AG04449 (cell line): ENCODE results near the gene AP5Z1.

Experiments used
- CTCF ChIA-PET: fragments of 350-600 bp; formaldehyde crosslinking; extraction: SDS; loops from one replicate; lab custom pipeline; 2021; ENCODE audit warnings: antibody characterized with exemption; lab: Yijun Ruan, JAX
- POLR2A ChIA-PET: fragments of 400-600, 350-600 bp; formaldehyde crosslinking; extraction: SDS; loops from one replicate; lab custom pipeline; 2020; ENCODE audit warnings: antibody characterized with exemption, inconsistent platforms; lab: Yijun Ruan, JAX
- DNase-seq: peaks from one replicate; pipeline ENCODE4 v3.0.0-alpha.2; 2010; ENCODE audit warnings: low read depth, low spot score
- H3K4me3 ChIP-seq: 2 replicates; pipeline ENCODE4 v1.5.1; 2011; ENCODE audit warnings: low read depth, mild to moderate bottlenecking, control low read depth, low read length
- TF ChIP-seq, protein P1 (sequence below): IDR thresholded peaks from one replicate; pipeline ENCODE4 v1.5.1; 2011; ENCODE audit warnings: mild to moderate bottlenecking, moderate library complexity, low read length, control low read depth, inconsistent platforms; ENCODE audit not compliant: insufficient read depth; ENCODE audit errors: missing control alignments

The AP5Z1 gene

DNA sequence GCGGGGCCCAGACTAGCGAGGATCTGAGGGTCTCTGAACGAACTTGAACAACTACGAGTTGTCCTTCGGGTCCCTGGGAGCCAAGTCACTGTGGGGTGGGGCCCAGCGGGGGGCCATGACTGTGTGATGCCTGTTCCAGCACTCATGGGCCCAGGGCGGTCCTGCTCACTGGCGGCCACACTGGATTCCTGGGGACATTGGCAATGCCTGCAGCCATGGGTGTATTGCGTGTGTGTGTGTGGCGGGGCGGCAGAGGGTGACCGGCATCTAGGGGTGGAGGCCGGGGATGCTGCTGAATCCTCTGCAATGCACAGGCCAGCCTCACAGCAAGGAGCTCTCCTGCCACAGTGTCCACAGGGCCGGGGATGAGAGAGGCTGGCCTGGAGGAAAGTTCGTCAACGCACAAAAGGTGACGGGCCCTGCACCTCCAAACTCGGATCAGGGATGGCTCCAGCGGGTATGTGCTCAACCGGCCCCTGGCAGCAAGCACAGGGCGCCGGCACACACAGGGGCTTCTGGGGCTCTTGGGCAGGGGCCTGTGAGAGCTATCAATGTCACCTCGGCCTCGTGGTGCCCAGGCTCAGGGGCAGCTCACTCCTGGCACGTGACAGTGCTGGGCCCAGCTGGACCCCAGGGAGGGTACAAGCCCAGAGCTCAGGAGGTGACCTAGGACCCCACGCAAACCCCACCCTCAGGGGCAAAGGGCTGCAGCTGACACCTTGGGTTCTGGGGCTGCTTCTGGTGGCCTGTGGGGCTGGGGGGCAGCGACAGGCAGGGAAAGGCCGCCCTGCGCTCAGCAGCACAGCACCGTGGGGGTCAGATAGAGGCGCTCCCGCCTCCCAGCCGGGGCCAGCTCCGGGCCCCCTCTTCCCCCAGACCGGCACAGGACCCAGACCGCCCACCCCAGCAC, 58.5 kb downstream of the AP5Z1 start:
- ChIA-PET CTCF (no interaction called here), POLR2A (no interaction called here)
- DNase-seq = no peak
- TF ChIP-seq, protein P1, sequence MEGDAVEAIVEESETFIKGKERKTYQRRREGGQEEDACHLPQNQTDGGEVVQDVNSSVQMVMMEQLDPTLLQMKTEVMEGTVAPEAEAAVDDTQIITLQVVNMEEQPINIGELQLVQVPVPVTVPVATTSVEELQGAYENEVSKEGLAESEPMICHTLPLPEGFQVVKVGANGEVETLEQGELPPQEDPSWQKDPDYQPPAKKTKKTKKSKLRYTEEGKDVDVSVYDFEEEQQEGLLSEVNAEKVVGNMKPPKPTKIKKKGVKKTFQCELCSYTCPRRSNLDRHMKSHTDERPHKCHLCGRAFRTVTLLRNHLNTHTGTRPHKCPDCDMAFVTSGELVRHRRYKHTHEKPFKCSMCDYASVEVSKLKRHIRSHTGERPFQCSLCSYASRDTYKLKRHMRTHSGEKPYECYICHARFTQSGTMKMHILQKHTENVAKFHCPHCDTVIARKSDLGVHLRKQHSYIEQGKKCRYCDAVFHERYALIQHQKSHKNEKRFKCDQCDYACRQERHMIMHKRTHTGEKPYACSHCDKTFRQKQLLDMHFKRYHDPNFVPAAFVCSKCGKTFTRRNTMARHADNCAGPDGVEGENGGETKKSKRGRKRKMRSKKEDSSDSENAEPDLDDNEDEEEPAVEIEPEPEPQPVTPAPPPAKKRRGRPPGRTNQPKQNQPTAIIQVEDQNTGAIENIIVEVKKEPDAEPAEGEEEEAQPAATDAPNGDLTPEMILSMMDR = no peak
- no peak overlapping the region for H3K4me3 ChIP-seq

DNA sequence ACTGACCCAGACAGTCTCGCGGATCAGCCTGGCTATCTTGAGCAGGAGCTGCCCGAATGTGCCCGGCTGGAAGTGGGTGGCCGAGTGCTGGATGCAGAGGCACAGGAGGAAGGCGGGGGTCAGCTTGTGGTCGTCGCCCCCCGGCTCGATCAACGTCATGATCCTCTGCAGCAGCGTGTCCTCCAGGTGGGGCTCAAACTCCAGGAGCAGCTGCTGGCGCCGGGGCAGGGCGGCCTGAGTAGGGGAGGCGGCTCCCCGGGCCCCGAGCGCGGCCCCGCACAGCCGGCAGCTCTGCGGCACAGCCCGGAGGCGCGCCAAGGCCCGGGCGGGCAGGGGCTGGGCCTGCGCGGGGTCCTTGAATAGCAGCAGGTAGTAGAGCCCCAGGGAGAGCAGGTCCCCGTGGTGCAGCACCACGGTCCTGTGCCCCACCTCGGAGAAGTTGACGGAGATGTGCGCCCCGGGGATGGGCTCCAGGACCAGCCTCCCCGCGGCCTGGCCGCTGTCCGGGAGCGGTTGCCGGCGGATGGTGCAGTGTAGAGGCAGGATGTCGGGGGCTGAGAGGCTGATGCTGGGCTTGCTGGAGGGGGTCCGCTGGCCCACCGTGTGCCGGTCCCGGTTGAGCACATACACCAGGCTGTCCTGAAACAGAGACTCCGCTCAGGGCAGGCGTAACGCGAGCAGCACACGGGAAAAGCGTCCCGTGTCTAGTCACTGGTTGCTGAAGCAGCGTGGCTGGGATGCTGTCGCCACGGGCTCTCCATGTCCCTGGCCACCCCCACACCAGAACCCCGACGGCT, 59.4 kb downstream of the AP5Z1 start:
- CTCF ChIA-PET = no interaction called here
- DNase-seq = no peak
- POLR2A ChIA-PET = no interaction called here
- H3K4me3 ChIP-seq = no peak overlapping the region
- TF ChIP-seq, protein P1 = no peak

DNA sequence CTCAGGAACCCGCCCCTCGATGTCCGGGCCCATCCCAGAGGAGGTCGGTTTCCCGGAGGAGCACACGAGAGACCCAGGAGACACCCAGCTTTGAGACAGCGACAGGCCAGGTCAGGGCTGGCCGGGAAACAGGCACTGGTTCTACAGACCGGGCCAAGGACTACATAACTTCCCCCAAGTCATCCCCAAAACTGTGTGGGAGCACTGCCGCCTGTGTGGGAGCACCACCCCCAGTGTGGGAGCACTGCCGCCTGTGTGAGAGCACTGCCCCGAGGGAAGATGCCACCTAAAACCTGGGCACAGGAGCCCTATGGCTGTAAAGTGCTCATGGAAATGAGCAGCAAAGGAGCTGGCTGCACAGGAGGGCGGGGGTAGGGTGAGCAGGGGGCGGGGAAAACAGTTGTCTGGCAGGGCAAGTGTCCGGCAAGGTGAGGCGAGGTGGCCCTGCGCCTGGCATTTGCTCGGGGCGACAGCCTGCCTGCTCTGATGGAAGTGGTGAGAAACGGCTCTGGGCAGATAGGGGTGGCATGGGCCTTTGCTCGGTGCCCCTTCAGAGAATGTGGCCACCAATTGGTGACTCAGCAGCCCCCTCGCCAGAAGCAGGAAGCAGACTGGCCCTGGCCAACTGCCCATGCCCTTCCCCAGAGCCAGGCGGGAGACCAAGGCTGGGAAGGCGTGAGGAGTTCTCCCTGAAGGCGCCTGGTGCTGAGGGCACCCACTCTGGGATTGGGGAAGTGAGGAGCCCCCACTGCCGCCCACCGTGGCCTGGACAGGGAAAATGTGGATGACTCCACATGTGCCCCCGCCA, 60.2 kb downstream of the AP5Z1 start:
- DNase-seq = no peak
- no peak overlapping the region for H3K4me3 ChIP-seq
- TF ChIP-seq, protein P1 = no peak
- CTCF ChIA-PET = no interaction called here
- POLR2A ChIA-PET = no interaction called here

DNA sequence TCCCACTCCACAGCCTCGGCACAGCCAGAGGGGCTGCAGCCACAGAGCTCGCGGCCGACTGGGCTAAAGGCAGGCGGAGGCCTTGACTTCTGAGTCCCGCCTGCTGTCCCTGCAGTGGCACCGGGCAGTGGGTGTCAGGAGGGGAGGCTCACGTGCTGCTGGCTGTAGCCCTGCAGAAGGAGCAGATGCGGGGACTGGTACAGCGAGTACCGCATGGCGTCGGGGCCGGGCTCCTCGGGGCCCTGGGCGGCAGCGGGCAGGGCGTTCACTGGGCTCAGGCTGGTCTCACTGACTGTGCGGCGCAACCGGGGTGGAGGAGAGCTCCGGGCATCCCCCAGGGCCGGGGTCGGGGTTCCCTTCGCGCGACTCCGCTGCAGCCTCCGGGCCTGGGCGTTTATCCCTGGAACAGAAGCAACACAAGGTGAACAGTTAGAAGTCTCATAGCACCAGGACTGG, 60.8 kb downstream of the AP5Z1 start:
- ChIA-PET CTCF (interaction anchor here (0.6 to 0.9 kb wide), 2 partner anchors 43 to 49 kb away, joined by 3 read pairs; no protein-coding TSS in a partner anchor), POLR2A (no interaction called here)
- H3K4me3 ChIP-seq = no peak overlapping the region
- DNase-seq = no peak
- TF ChIP-seq, protein P1 = no peak

DNA sequence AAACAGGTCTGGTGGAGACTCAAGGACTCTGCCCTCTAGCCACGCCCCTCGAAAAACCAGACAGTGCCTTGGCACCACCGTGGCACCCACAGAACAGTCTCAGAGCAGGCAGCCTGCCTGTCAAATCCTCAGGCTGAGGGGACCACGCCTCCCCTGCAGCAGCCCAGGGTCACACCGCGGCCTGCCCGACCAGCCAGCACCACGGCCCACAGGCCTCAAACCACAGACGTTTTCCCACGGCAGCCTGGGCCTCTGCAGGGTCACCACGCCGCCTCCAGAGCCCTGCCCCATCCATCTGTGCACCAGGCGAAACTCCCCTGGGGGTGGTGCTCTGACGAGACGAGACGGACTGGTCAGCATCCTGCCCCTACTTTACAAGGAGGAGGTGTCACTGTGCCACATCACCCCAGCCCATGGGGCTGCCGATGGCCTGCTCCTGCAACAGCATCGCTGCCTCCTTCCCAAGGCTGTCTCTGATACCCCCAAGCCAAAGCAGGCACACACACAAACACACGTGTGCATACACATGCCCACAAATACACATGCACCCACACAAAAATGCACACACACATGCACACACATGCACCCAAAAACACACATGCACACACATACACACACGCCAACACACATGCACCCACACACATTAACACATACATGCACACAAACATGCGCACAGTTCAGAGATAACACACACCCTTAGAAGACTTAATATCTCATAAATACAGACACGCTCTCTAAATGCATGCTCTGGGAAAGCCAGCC, 61.8 kb downstream of the AP5Z1 start:
- no peak overlapping the region for H3K4me3 ChIP-seq
- TF ChIP-seq, protein P1 = no peak
- ChIA-PET POLR2A (no interaction called here), CTCF (interaction anchor here (0.6 to 0.9 kb wide), 2 partner anchors 44 to 48 kb away, joined by 3 read pairs; no protein-coding TSS in a partner anchor)
- DNase-seq = no peak
